Measurements from ENCODE around the gene TRIP12. TPM values are rescaled to one million over a fixed set of nuclear protein-coding genes. Genes with fewer than 3 reads are reported as not detected.

TRIP12 gene
- total and polyA plus RNA-seq, 2 of the 13 experiments (the other 11 are each of a cell fraction or from before 2014, with no cell fraction given): 72.1 to 153 TPM

GRCh38 chr2:229921892-229922448 lies at the start of gene TRIP12 (continued):
- TF ChIP-seq EP300 (IDR thresholded peaks at IDR 0.05; ENCODE audit: low read depth in 2 of 2, low read length in 2 of 2) (peak; percentile 6 to 43; a peak in 1 of 4 replicates), EP300 (CRISPR knock-in tag; IDR thresholded peaks at IDR 0.05; ENCODE audit: borderline replicate concordance) (peak; percentile 64), ZSCAN25 (CRISPR knock-in tag; IDR thresholded peaks at IDR 0.05) (0 out of 2 replicates have a peak, but pooled peaks have one; percentile 40), MYPOP (CRISPR knock-in tag; IDR thresholded peaks at IDR 0.05) (0 out of 2 replicates have a peak, but pooled peaks have one; percentile 24), MYC (CRISPR knock-in tag; IDR thresholded peaks at IDR 0.05; ENCODE audit: borderline replicate concordance) (peak; percentile 77; the same call in 1 of the 2 replicates), NCOR1 (IDR thresholded peaks at IDR 0.05; ENCODE audit: borderline replicate concordance, low read length) (peak; percentile 58; the same call in 1 of the 2 replicates), ZNF780A (CRISPR knock-in tag; IDR thresholded peaks at IDR 0.05) (peak; percentile 83), HMGXB4 (CRISPR knock-in tag; IDR thresholded peaks at IDR 0.05; ENCODE audit: borderline replicate concordance in 1 of 2, low read depth in 1 of 2) (peak; percentile 75 to 89), CBFB (CRISPR knock-in tag; IDR thresholded peaks at IDR 0.05) (peak; percentile 59), IRF2 (CRISPR knock-in tag; IDR thresholded peaks at IDR 0.05) (peak; percentile 71; the same call in 1 of the 2 replicates), LBX2 (CRISPR knock-in tag; IDR thresholded peaks at IDR 0.05; ENCODE audit: borderline replicate concordance) (no peak), BORCS8-MEF2B (CRISPR knock-in tag; IDR thresholded peaks at IDR 0.05) (0 out of 2 replicates have a peak, but pooled peaks have one; percentile 29), ZNF710 (CRISPR knock-in tag; IDR thresholded peaks at IDR 0.05; ENCODE audit: borderline replicate concordance) (0 out of 2 replicates have a peak, but pooled peaks have one; percentile 27), TFDP2 (CRISPR knock-in tag; IDR thresholded peaks at IDR 0.05) (peak; percentile 32; the same call in 1 of the 2 replicates), TFE3 (CRISPR knock-in tag; IDR thresholded peaks at IDR 0.05) (peak; percentile 25; the same call in 1 of the 2 replicates), HDAC2 (CRISPR knock-in tag; IDR thresholded peaks at IDR 0.05) (0 out of 2 replicates have a peak, but pooled peaks have one; percentile 18), MLLT10 (CRISPR knock-in tag; IDR thresholded peaks at IDR 0.05) (no peak)
